Measurements from ENCODE around the gene SLC25A39.
"Not testable (repeated sequence)": the region's sequence is repeated elsewhere in the genome, so short reads cannot be mapped to it uniquely, and the experiment has no call there.

Gene SLC25A39

GRCh38 chr17:44329516-44329915 lies 4.9 kb upstream of the SLC25A39 start:
- not testable (repeated sequence) for H3K27ac ChIP-seq (ENCODE audit: low read length); H3K36me3 ChIP-seq (ENCODE audit: insufficient read depth, low read depth, low read length); H3K4me3 ChIP-seq (ENCODE audit: low read length); H3K9me3 ChIP-seq (ENCODE audit: insufficient read depth, low read depth, low read length); H3K9ac ChIP-seq (ENCODE audit: low read depth, low read length); H3K4me1 ChIP-seq (ENCODE audit: insufficient read depth, low read length)
- H3K27me3 ChIP-seq (ENCODE audit: insufficient read depth, low read length) = peaks cover 17% of the 10 kb centered on the region

DNA sequence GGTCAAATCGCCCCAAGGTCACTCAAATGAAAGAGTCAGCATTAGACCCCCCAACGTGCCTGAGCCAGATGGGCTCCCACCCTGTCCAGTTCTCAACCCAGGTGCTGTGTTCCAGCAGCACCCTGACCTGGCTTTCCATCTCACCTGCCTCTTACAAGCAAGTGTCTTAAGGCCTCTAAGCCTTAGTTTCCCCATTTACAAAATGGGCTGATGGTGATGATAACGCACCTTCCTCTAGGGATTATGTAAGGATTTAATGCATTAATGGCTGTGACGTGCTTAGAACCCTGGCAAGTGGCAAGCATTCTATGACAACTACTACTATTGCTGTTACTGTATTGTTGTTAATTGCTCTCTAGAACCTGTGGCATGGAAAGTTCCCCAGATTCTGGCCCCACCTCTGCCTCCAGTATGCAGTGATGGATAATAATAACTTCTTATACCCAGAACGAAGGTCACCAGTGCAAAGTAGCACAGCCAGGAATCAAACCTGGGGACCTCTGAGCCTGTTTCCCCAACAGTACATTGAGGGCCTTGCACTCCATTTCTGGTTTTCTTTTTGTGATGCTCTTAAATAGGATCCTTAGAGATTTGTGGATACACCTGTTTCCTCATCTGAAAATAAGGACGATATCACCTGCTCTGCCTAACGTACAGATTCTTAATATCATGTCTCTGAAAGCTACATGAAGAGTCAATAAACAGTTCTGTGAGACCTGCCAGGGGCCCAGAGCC lies 3.3 kb upstream of the SLC25A39 start:
- Histone ChIP-seq H3K9ac (ENCODE audit: low read depth, low read length) (no peak overlapping the region), H3K4me3 (ENCODE audit: low read length) (no peak overlapping the region), H3K36me3 (ENCODE audit: insufficient read depth, low read depth, low read length) (no peaks in the 10 kb centered on the region), H3K27me3 (ENCODE audit: insufficient read depth, low read length) (peaks cover 17% of the 10 kb centered on the region), H3K27ac (ENCODE audit: low read length) (no peak overlapping the region), H3K4me1 (ENCODE audit: insufficient read depth, low read length) (no peaks in the 10 kb centered on the region), H3K9me3 (ENCODE audit: insufficient read depth, low read depth, low read length) (no peaks in the 10 kb centered on the region)

DNA sequence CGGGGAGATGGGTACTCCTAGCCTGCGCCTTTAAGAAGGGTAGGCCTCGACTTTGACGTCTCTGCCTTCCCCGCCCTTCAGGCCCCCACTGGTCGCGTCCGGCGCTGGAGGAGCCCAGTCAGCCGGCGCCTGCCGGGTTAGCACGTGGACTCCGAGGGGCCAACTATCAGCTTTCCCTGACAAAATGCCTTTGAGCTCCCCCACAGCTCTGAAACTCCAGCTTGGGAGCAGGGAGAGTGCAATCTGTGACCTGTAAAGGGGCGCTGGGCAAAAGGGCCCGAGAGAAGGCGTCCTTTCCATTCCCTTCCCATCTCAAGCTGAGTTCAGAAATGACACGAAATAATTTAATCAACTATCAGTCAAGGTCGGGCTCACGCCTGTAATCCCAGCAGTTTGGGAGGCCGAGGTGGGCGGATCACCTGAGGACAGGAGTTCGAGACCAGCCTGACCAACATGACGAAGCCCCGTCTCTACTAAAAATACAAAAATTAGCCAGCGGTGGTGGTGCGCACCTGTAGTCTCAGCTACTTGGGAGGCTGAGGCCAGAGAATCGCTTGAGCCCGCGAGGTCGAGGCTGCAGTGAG lies 2.3 kb upstream of the SLC25A39 start:
- no peaks in the 10 kb centered on the region for H3K4me1 ChIP-seq (ENCODE audit: insufficient read depth, low read length)

GRCh38 chr17:44324092-44324570 lies 492 bp downstream of the SLC25A39 start:
- Histone ChIP-seq H3K9ac (ENCODE audit: low read depth, low read length) (peak overlapping the region; percentile 85), H3K36me3 (ENCODE audit: insufficient read depth, low read depth, low read length) (peaks cover 33% of the 10 kb centered on the region), H3K4me3 (ENCODE audit: low read length) (peak overlapping the region; percentile 89), H3K4me1 (ENCODE audit: insufficient read depth, low read length) (no peaks in the 10 kb centered on the region), H3K27ac (ENCODE audit: low read length) (no peak overlapping the region), H3K27me3 (ENCODE audit: insufficient read depth, low read length) (peaks cover 17% of the 10 kb centered on the region), H3K9me3 (ENCODE audit: insufficient read depth, low read depth, low read length) (no peaks in the 10 kb centered on the region)

More for the DNA sequence above, 2.3 kb upstream of the SLC25A39 start:
- Histone ChIP-seq H3K27ac (ENCODE audit: low read length) (no peak overlapping the region), H3K27me3 (ENCODE audit: insufficient read depth, low read length) (peaks cover 17% of the 10 kb centered on the region), H3K36me3 (ENCODE audit: insufficient read depth, low read depth, low read length) (peaks cover 6% of the 10 kb centered on the region), H3K9ac (ENCODE audit: low read depth, low read length) (no peak overlapping the region), H3K9me3 (ENCODE audit: insufficient read depth, low read depth, low read length) (no peaks in the 10 kb centered on the region), H3K4me3 (ENCODE audit: low read length) (no peak overlapping the region)

DNA sequence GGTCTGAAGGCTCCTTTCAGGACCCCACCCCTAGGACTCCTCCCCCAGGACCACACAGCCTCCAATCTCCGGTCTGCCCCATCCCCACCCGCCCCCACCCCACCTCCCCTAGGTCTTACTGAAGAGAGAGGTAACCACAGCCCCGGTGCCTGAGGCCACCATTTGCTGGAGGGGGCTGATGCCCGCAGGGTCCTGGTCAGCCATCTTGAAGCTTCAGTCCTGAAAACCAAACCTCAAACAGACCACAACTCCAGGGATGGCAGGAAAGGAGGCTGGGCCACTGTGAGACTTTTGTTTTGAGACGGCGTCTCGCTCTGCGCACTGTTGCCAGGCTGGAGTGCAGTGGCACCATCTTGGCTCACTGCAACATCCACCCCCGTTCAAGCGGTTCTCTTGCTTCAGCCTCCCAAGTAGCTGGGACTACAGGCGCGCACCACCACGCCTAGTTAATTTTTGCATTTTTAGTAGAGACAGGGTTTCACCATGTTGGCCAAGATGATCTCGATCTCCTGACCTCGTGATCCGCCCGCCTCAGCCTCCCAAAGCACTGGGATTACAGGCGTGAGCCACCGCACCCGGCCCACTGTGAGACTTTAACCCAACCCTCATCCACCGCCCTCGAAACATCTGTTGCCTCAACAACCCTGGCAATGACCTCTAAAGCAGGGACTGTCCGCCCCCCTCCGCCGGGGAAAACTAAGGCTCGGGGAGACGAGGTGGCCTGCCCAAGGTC lies 1.1 kb downstream of the SLC25A39 start:
- peak overlapping the region; percentile 85 for H3K9ac ChIP-seq (ENCODE audit: low read depth, low read length)
- no peaks in the 10 kb centered on the region for H3K9me3 ChIP-seq (ENCODE audit: insufficient read depth, low read depth, low read length)
- peaks cover 33% of the 10 kb centered on the region for H3K36me3 ChIP-seq (ENCODE audit: insufficient read depth, low read depth, low read length)
- no peak overlapping the region for H3K27ac ChIP-seq (ENCODE audit: low read length)
- peaks cover 17% of the 10 kb centered on the region for H3K27me3 ChIP-seq (ENCODE audit: insufficient read depth, low read length)
- H3K4me3 ChIP-seq (ENCODE audit: low read length) = peak overlapping the region; percentile 89
- no peaks in the 10 kb centered on the region for H3K4me1 ChIP-seq (ENCODE audit: insufficient read depth, low read length)

- Histone ChIP-seq H3K4me3 (ENCODE audit: low read length) (no peak overlapping the region), H3K9me3 (ENCODE audit: insufficient read depth, low read depth, low read length) (no peaks in the 10 kb centered on the region), H3K9ac (ENCODE audit: low read depth, low read length) (no peak overlapping the region), H3K36me3 (ENCODE audit: insufficient read depth, low read depth, low read length) (peaks cover 33% of the 10 kb centered on the region), H3K4me1 (ENCODE audit: insufficient read depth, low read length) (no peaks in the 10 kb centered on the region), H3K27me3 (ENCODE audit: insufficient read depth, low read length) (peaks cover 23% of the 10 kb centered on the region), H3K27ac (ENCODE audit: low read length) (no peak overlapping the region)
Measured at GRCh38 chr17:44322236-44322895, 2.3 kb downstream of the SLC25A39 start.

GRCh38 chr17:44321246-44322120 lies 3.1 kb downstream of the SLC25A39 start:
- H3K27ac ChIP-seq (ENCODE audit: low read length) = no peak overlapping the region
- H3K36me3 ChIP-seq (ENCODE audit: insufficient read depth, low read depth, low read length) = peaks cover 33% of the 10 kb centered on the region
- no peaks in the 10 kb centered on the region for H3K9me3 ChIP-seq (ENCODE audit: insufficient read depth, low read depth, low read length)
- H3K4me1 ChIP-seq (ENCODE audit: insufficient read depth, low read length) = no peaks in the 10 kb centered on the region
- peaks cover 32% of the 10 kb centered on the region for H3K27me3 ChIP-seq (ENCODE audit: insufficient read depth, low read length)
- H3K9ac ChIP-seq (ENCODE audit: low read depth, low read length) = no peak overlapping the region
- H3K4me3 ChIP-seq (ENCODE audit: low read length) = no peak overlapping the region

DNA sequence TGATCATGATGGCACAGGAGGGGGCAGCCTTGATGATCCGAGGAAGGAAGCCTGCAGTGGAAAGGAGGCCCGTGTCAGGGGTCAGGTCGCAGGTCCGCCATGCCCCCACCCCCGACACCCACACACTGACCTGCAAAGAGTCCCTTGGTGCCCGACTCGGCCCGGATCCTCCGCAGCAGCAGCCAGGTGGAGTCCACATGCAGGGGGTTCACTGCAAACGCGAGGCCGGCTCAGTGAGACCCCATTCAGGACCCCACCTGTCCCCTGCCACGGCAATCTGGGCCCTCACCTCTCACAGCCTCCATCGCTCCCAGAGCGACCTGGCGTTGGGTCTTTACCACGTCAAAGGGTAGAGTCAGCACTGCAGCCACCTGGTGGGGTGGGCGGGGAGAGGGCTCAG lies 4.6 kb downstream of the SLC25A39 start:
- H3K4me1 ChIP-seq (ENCODE audit: insufficient read depth, low read length) = peaks cover 3% of the 10 kb centered on the region; the same call in 1 of the 2 replicates
- H3K9me3 ChIP-seq (ENCODE audit: insufficient read depth, low read depth, low read length) = no peaks in the 10 kb centered on the region
- H3K36me3 ChIP-seq (ENCODE audit: insufficient read depth, low read depth, low read length) = peaks cover 33% of the 10 kb centered on the region

GRCh38 chr17:44318077-44318892 lies 6.3 kb downstream of the SLC25A39 start:
- H3K9ac ChIP-seq (ENCODE audit: low read depth, low read length) = no peak overlapping the region
- H3K4me3 ChIP-seq (ENCODE audit: low read length) = no peak overlapping the region
- peaks cover 3% of the 10 kb centered on the region; the same call in 1 of the 2 replicates for H3K4me1 ChIP-seq (ENCODE audit: insufficient read depth, low read length)
- H3K9me3 ChIP-seq (ENCODE audit: insufficient read depth, low read depth, low read length) = no peaks in the 10 kb centered on the region
- peaks cover 33% of the 10 kb centered on the region for H3K36me3 ChIP-seq (ENCODE audit: insufficient read depth, low read depth, low read length)
- no peak overlapping the region for H3K27ac ChIP-seq (ENCODE audit: low read length)
- peaks cover 45% of the 10 kb centered on the region for H3K27me3 ChIP-seq (ENCODE audit: insufficient read depth, low read length)

More for the DNA sequence above, 4.6 kb downstream of the SLC25A39 start:
- peaks cover 30% of the 10 kb centered on the region for H3K27me3 ChIP-seq (ENCODE audit: insufficient read depth, low read length)
- no peak overlapping the region for H3K9ac ChIP-seq (ENCODE audit: low read depth, low read length)
- no peak overlapping the region for H3K4me3 ChIP-seq (ENCODE audit: low read length)
- H3K27ac ChIP-seq (ENCODE audit: low read length) = no peak overlapping the region

- Histone ChIP-seq H3K4me1 (ENCODE audit: insufficient read depth, low read length) (peaks cover 3% of the 10 kb centered on the region; the same call in 1 of the 2 replicates), H3K27ac (ENCODE audit: low read length) (no peak overlapping the region)
Measured at GRCh38 chr17:44317545-44317944, 7.1 kb downstream of the SLC25A39 start.

More at GRCh38 chr17:44317545-44317944, 7.1 kb downstream of the SLC25A39 start:
- H3K27me3 ChIP-seq (ENCODE audit: insufficient read depth, low read length) = peaks cover 52% of the 10 kb centered on the region
- peaks cover 33% of the 10 kb centered on the region for H3K36me3 ChIP-seq (ENCODE audit: insufficient read depth, low read depth, low read length)
- no peak overlapping the region for H3K9ac ChIP-seq (ENCODE audit: low read depth, low read length)
- H3K9me3 ChIP-seq (ENCODE audit: insufficient read depth, low read depth, low read length) = no peaks in the 10 kb centered on the region
- no peak overlapping the region for H3K4me3 ChIP-seq (ENCODE audit: low read length)

Measured in iPS-20b (cell line).